GM18909 (cell line): ENCODE results near the gene LCE1B.

Experiments used
- ATAC-seq: cut with Tn5 transposase; IDR thresholded peaks from one replicate; pipeline ENCODE4 v1.9.1; 2021; ENCODE audit warnings: mild to moderate bottlenecking; ENCODE audit not compliant: unreplicated experiment, poor library complexity

Gene LCE1B, protein sequence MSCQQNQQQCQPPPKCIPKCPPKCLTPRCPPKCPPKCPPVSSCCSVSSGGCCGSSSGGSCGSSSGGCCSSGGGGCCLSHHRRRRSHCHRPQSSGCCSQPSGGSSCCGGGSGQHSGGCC

DNA sequence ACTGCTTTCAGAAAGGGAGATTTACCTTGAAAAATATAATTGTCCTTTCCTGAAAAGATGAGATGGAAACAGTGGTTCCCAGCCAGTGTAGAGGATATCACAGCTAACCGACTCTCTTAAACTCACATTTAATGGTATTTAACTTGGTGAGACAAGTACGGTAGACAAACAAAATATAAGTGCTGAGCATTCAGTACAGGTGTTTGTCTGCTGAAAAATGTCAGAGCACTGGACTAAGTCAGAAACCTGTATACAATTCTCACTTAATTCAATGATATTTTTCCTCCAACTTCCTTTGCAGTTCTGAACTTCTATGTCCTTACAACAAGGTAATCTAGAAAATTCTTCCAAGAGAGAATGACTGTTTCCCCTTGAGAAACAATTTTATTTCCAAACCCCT, at the start of gene LCE1B:
TSS of gene LCE1B (plus strand) at position 301 of the 400 bp plus-strand sequence. CDS start 476 bp downstream, outside the sequence.
- no peak for ATAC-seq

DNA sequence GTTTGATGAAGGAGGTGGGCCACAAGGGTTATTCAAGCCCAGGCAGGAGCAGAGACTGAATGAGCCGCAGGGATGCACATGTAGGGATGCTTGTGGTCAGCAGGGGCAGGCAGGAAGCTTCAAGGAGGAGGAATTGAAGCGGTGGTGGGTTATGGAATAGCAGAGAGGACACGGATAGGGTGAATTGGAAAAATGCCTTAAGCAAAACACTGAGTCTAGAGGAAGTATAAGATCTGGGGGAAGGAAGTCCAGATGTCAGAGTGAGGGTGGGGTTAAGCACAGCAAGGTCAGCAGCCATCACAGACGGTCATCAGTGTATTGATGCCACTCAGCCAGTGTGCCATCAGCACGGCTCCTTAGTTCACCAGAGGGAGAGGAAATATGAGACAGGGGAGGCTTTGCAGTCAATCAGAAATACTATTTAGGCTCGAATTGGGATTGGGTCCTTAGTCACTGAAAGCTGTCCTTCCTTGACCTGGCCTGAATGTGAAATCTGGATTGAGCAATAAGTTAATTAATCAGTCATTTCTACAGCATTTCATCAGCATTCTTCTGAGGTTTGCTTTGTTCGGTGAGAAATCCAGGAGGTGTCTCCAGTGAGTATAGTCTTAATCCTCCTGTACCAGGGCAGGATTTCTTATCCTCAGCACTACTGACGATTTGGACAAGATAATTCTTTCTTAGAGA, 42.8 kb upstream of the LCE1B start:
- ATAC-seq = no peak

DNA sequence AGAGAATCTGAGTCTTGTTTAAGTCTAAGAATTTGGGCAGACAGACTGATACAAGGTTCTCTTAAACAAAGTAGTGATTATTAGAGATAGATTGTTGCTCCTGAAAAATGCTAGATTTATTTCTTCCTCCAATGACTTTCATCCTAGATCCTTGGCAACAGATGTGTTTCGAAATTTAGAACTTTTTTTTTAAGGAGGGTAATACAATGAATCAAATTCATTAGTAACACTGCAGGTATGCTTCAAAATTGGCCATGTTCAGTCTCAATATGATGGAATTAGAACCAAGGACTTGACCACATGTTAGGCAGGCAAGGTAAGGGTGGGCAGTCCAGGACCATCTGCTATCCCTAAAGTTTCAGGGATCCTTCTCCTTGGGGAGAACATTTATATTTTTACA, 41.4 kb upstream of the LCE1B start:
- no peak for ATAC-seq

DNA sequence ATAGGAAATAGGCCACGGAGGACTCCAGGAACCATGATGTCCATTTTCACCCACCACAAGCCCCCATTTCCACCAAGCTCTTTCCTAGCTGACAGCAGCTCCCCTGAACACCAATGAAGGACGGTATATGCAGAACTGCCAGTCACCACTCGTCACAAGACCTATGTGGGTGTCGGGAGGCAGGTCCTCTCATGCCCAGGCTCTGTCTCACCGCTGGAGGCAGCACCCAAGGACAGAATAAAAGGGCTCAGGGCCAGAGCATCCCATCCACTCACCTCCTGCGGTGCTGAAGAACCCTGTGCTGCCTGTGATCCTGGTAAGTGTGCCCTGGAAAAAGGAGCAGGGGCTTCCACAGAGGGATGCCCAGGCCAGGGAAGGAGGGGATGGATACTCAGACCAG, 36.9 kb upstream of the LCE1B start, which contains the start of gene LCE1F:
TSS of gene LCE1F (plus strand) at position 266 of the 400 bp plus-strand sequence. CDS start 1,232 bp downstream, outside the sequence.
- ATAC-seq = no peak

DNA sequence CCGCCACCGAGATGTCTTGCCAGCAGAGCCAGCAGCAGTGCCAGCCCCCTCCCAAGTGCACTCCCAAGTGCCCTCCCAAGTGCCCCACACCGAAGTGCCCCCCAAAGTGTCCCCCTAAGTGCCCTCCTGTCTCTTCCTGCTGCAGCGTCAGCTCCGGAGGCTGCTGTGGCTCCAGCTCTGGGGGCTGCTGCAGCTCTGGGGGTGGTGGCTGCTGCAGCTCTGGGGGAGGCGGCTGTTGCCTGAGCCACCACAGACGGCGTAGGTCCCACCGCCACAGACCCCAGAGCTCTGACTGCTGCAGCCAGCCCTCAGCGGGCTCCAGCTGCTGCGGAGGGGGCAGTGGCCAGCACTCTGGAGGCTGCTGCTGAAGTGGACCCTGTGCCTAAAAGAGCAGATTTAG, 35.4 kb upstream of the LCE1B start:
- no peak for ATAC-seq

DNA sequence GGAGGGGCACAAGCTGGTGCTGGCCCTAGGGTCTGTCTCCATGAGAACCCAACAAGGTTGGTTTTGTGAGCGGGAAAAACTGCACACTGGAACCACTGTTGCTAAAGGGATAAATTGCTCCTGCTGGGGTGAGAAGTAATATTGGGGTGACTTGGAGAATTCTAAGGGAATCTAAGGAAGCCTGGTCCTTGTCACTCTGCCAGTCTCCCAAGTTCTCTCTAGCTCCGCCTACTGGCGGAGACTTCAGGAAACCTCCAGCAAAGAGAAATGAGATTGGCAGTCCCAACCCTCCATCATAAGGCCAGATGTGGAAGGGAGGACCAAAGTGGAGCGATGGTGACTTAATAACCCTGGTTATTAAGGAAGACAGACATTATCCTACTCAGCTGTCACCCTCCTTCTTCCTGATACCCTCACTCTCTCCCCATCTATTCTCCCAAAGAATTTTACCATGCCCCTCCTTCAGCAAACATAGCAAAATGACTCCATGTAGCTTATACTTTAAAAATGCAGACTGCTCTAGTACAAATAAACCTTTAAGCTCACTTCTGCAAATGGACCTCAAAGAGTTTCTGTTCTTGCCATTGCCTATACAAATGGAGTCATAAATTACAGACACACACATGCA, 34.1 kb upstream of the LCE1B start:
- no peak for ATAC-seq

DNA sequence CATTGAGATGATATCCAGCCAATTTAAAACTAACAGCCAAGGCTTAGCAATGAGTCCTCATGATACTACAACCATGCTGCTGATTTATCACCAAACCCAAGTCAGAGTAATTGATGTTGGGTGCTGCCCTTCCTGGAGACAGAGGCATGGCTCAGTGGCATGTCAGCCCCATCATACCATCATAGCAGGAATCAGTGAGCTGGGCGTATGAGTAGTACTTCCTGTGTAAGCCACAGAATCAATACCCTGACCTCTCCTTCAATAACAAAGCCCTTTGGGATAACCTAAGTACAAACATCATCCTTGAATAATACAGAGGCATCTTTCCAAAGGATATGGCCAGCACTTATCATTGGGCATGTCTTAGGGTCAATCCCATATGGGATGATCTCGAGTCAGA, 28.7 kb upstream of the LCE1B start:
- ATAC-seq = no peak

DNA sequence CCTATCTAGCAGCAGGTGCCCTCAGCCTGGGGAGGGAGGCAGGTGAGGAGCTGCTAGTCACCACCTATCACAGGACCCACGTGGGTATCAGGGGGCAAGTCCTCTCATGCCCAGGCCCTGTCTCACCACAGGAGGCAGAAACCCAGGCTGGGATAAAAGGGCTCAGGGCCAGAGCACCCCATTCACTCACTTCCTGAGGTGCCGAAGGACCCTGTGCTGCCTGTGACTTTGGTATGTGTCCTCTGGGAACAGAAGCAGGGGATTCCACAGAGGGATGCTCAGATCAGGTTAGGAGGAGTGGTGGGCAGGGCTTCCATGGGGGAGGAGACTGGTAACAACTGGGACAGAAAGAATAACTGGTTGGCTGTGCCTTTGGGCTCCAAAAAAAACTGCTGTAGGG, 25.7 kb upstream of the LCE1B start, which contains the start of gene LCE1E:
TSS of gene LCE1E (plus strand) at position 181 of the 400 bp plus-strand sequence. CDS start 1,043 bp downstream, outside the sequence.
- ATAC-seq = no peak

DNA sequence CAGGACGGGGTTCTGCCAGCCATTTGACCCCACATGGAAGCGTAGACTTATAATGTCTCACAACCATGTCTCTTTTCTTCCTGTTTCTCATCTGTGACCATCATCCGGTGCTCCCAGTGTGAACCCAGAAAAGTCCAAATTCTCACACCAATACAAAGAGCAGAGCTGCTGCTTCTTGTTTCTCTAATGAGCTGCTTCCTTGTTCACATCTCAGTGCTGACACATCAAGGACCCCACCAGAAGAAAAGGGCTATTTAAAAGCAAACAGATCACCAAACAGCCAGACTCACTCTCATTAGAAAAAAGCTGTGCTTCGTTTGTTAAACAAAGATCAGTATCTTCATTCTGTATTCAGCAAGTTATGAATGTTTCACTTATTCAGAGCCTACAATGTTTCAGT, 16.1 kb upstream of the LCE1B start:
- ATAC-seq = no peak

DNA sequence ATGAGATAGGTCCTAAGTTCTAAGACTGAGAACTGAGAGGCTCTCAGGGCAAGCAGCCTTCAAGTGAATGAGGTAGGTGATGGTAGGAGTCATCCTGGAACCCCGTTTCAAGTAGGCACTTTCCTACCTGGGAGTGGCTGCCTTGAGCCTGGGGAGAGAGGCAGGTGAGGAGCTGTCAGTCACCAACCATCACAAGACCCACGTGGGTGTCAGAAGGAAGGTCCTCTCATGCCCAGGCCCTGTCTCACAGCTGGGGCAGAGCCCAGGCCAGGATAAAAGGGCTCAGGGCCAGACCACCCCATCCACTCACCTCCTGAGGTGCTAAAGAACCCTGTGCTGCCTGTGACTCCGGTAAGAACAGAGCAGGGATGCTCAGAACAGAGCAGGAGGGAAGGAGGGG, 15.3 kb upstream of the LCE1B start, which contains the start of gene LCE1D:
TSS of gene LCE1D (plus strand) at position 301 of the 400 bp plus-strand sequence. CDS start 1,074 bp downstream, outside the sequence.
- no peak for ATAC-seq

DNA sequence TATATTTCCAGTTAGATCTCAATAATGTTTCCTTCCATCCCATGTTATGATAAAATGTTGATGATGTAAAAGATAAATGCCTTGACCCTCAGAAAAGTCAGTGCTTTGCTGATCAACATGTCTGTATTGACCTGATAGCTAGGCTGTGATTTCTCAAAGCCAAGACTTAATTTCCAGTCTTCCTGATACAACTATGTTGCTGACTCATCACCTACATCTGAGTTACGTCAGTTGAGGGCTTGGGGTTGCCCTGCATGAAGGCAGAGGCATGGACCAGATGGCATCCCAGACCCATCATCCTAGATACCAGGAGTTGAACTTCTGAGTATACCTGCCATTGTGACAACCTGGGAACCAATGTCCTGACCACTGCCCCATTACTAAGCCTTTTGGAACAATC, 10.4 kb upstream of the LCE1B start:
- ATAC-seq = no peak

DNA sequence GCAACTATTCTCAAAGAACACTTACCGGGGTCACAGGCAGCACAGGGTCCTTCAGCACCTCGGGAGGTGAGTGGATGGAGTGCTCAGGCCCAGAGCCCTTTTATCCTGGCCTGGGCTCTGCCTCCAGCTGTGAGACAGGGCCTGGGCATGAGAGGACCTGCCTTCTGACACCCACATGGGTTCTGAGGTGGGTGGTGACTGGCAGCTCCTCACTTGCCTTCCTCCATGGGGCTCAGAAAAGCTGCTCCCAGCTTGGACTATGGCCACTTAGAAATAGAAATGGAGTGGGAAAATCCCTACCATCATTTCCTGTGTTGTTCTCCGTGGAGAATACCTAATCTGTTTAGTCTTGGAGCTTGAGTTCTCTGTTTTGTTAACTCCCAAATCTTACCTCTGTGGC, 5.2 kb upstream of the LCE1B start, which contains the start of gene LCE1C:
TSS of gene LCE1C (minus strand) at position 76 of the 400 bp plus-strand sequence. CDS start 1,173 bp downstream, outside the sequence.
- ATAC-seq = no peak

DNA sequence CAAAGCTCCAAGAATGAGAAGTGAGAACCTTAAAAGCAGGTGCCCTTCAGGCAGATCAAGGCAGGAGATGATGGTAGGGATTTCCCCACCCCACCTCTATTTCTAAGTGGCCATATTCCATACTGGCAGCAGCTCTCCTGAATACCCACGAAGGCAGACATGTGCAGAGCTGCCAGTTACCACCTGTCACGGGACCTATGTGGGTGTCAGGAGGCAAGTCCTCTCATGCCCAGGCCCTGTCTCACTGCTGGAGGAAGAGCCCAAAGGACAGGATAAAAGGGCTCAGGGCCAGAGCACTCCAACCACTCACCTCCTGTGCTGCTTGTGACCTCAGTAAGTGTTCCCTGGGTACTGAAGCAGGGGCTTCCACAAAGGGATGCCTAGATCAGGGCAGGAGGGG, 721 bp upstream of the LCE1B start:
- ATAC-seq = no peak

DNA sequence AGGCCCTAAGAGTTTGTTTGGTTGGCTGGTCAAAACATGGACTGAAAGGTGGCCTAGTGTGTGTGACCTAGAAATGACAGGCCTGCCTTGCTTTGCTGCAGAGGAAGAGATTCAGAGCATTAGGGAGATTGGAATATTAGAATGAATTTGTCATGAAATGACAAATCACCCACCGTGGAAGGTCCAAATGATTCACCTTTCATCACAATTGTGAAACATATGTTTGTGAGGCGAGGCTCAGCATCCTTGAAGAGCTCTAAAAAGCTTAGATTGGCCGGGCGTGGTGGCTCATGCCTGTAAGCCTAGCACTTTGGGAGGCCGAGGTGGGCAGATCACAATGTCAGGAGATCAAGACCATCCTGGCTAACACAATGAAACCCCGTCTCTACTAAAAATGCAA, 5.5 kb downstream of the LCE1B start:
- ATAC-seq = no peak

DNA sequence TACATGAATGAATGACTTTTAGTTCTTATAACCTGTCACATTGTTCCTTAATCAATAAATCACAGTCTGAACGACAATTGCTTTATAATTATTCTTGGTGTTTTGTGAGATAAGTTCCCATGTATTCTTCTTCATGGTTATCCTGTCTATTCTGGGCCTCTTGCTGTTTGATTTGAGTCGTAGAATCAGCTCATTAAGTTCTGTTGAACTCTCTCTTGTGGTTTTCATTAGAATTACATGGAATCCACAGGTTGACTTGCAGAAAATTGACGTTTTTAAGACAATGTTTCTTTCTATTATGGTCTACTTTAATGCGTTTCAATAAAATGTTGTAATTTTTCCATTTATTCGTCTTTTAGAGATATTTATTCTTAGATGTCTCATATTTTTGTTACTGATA, 11.5 kb downstream of the LCE1B start:
- ATAC-seq = no peak

DNA sequence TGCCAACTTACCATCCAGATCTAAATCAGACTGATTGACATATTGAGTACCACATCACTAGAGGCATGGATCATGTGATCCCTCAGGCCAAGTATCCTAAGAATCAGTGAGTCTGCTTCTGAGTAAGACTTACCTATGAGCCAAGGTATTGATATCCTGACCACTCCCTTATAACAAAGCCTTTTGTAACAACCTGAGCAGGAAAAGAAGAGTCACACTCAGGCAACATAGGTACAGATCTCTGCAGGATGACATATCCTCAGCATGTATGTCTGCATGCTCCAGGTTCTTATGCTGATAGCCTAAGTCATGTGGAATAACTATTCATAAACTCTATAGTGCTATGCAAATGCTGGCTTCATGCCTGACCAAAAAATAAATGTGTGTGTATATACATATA, 13.2 kb downstream of the LCE1B start:
- ATAC-seq = no peak

DNA sequence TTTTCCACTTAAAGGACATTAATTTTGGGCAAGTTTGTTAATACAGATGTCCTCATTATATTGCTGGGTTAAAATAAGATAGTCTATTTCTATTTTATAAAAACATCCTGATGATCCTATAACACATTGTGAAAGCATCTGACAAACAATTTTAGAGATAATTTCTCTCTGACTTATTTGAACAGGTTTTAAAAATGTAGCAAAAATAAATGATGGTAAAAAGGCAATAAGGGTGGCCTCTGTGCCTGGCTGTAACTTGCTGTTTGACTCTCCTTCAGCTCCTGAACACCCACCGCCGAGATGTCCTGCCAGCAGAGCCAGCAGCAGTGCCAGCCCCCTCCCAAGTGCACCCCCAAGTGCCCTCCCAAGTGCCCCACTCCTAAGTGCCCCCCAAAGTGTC, 15.4 kb downstream of the LCE1B start, which contains the start of gene LCE1A:
TSS of gene LCE1A (plus strand) at position 301 of the 400 bp plus-strand sequence. CDS start at position 301, 0 bp downstream.
- ATAC-seq = no peak

DNA sequence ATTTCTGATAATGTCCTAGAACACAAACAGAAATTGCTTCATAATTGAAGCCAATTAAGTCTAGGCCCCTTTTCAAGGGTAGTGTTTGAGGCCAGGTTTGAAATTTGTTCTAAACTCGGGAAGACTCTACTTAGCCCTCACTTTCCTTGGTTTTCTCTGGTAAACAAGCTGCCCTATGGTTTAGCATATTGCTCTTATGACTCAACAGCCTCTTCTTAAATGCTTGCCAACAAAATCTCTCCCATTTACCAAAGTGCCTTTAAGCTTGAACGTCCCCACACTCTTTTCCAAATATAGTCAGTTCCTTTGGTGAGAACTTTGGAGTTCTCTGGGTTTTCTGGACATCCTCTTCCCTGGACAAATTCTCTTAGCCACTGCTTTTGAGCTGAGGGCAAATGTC, 25.1 kb downstream of the LCE1B start:
- no peak for ATAC-seq

DNA sequence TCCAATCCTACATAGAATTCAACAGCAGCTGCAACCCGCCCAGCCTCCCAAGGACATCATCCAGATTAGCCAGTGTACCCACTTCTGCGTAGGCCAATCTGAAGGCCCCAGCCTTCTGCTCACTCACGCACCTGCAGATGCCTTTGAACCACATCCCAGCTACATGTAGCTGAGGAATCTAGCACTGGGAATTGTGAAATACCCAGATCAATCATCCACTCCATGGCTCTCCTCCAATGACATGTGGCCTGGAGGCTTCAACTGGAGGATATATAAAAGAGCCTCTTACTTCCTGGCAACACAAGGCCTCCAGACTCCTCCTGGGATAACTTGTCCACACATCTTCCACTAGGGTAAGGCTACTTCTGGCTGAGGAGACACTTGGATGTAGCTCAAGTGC, 30.8 kb downstream of the LCE1B start, which contains the start of gene LCE6A:
TSS of gene LCE6A (plus strand) at position 301 of the 400 bp plus-strand sequence. CDS start 665 bp downstream, outside the sequence.
- no peak for ATAC-seq

DNA sequence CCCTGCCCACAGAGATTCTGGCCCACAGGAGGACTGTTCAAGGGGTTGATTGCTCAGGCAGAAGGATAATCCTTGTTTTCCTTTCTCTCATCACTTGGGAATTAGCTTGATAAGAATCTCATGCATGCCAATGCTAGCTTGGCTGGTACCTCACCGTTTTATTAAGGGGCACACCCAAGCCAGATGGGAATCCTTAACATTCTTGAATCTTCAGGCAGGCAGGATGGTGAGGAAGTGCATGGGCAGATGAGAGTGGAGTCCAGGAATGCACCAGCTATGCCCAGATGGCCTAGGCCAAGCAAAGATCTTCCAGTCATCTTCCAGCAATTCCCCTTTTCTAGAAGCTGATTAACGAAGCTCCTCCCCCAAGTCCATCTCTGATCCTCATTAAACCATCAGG, 43.9 kb downstream of the LCE1B start:
- ATAC-seq = no peak

DNA sequence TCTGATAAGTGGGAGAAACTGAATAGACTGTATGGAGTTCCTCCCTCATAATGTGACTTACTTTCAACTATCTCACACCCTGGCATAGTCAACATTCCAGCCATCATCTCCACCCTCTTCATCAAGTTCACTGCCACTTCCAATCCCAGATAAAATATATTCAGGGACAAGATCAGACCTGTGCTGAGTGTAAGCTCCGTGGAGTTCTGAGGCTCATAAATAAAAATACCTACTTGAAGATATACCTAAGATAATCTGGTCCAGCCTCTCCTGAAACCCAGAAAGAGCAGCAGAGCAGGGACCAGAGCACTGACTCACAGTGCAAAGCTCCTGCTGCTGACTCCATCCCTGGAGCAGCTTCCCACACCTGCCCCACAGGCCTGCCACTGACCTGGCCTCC, 46.3 kb downstream of the LCE1B start:
- ATAC-seq = no peak
